NCI-H526 treated with DMSO at 0.1 percent for 48 hours (cell line): Measurements from ENCODE around the gene ARHGEF7.
"Not testable (repeated sequence)": the region's sequence is repeated elsewhere in the genome, so short reads cannot be mapped to it uniquely, and the experiment has no call there.

Source experiments
- DNase-seq: peaks from one replicate; lab custom pipeline; 2025; lab: John Stamatoyannopoulos, UW

Gene ARHGEF7

GRCh38 chr13:111171112-111171511, 56.0 kb downstream of the ARHGEF7 start:
- no peak for DNase-seq

- DNase-seq: no peak
Observed at GRCh38 chr13:111171629-111172028, 56.5 kb downstream of the ARHGEF7 start.

- DNase-seq: no peak
Observed at GRCh38 chr13:111174377-111175114, 59.4 kb downstream of the ARHGEF7 start.

GRCh38 chr13:111175372-111175771, 60.3 kb downstream of the ARHGEF7 start:
- DNase-seq: no peak

- DNase-seq: no peak
Observed at GRCh38 chr13:111175935-111176334, 60.8 kb downstream of the ARHGEF7 start.

- no peak for DNase-seq
Observed at GRCh38 chr13:111176421-111176820, 61.3 kb downstream of the ARHGEF7 start.

GRCh38 chr13:111177081-111177711, 62.1 kb downstream of the ARHGEF7 start:
- DNase-seq: no peak

GRCh38 chr13:111177921-111178320, 62.8 kb downstream of the ARHGEF7 start:
- no peak for DNase-seq

- DNase-seq: no peak
Observed at GRCh38 chr13:111178402-111178801, 63.3 kb downstream of the ARHGEF7 start.

- no peak for DNase-seq
Observed at GRCh38 chr13:111179908-111180760, 65.0 kb downstream of the ARHGEF7 start.

GRCh38 chr13:111181977-111182376, 66.9 kb downstream of the ARHGEF7 start:
- no peak for DNase-seq

- DNase-seq: no peak
Observed at GRCh38 chr13:111183087-111183645, 68.1 kb downstream of the ARHGEF7 start.

- no peak for DNase-seq
Observed at GRCh38 chr13:111183959-111184358, 68.8 kb downstream of the ARHGEF7 start.

- no peak for DNase-seq
Observed at GRCh38 chr13:111184458-111185401, 69.6 kb downstream of the ARHGEF7 start.

GRCh38 chr13:111186305-111186935, 71.3 kb downstream of the ARHGEF7 start:
- DNase-seq: no peak

GRCh38 chr13:111187960-111188541, 72.9 kb downstream of the ARHGEF7 start:
- DNase-seq: no peak

- not testable (repeated sequence) for DNase-seq
Observed at GRCh38 chr13:111189064-111189505, 74.0 kb downstream of the ARHGEF7 start.

- not testable (repeated sequence) for DNase-seq
Observed at GRCh38 chr13:111189516-111189915, 74.4 kb downstream of the ARHGEF7 start.

- DNase-seq: not testable (repeated sequence)
Observed at GRCh38 chr13:111193223-111193622, 78.1 kb downstream of the ARHGEF7 start.

- DNase-seq: not testable (repeated sequence)
Observed at GRCh38 chr13:111194651-111195050, 79.5 kb downstream of the ARHGEF7 start.
